H54 (cell line): Measurements from ENCODE around the gene PRKCA.

Source experiments
- DNase-seq: peaks from one replicate; pipeline ENCODE4 v3.0.0; 2011; ENCODE audit warnings: low spot score, mixed read lengths; ENCODE audit not compliant: insufficient read length
- FAIRE-seq: peaks from 3 replicates; lab custom pipeline; 2011; peaks lifted over from hg19 to GRCh38; lab: Jason Lieb, UNC
- POLR2A ChIP-seq: IDR thresholded peaks from 2 replicates; pipeline ENCODE4 v1.6.1; 2011; ENCODE audit warnings: low read depth, mild to moderate bottlenecking, low read length

Gene PRKCA

DNA sequence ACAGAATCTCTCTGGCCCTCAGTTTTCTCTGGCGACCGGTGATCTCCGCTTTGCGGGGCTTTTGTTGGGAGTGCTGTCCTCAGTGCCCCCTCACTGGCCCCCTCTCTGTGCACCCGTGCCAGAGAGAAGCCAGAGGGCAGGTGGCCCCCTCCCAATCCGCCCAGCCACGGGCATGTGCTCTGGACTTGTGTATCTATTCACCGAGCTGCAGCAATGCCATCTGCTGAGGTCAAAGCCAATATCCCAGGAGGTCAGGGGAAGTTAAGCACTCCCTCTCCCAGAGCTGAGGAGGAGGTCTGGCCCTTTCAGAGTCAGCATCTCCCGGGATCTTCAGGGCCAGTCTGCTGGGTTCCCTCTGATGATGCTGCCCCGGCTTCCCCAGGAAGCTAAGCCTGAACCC lies 537.6 kb downstream of the PRKCA start:
- DNase-seq (no peak), FAIRE-seq (no peak)
- TF ChIP-seq POLR2A = no peak

DNA sequence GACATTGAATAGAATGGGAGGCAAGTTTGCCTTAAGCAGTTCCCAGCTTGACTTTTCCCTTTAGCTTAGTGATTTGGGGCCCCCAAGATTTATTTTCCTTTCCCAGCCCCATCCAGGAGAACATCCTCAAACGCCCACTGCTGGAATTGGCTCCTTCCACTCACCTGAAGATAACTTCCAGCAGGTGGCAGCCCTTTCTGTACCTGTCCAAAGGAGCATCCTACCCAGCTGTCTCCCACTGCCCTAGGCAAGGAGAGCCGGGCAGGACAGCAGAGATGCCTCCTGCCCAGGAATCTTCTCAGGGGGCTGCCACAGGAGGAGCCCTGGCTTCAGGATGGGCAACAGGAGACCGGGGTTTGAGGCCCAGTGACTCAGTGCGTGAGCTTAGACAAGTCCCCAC lies 538.9 kb downstream of the PRKCA start:
- FAIRE-seq = no peak
- no peak for TF ChIP-seq POLR2A
- DNase-seq = no peak

DNA sequence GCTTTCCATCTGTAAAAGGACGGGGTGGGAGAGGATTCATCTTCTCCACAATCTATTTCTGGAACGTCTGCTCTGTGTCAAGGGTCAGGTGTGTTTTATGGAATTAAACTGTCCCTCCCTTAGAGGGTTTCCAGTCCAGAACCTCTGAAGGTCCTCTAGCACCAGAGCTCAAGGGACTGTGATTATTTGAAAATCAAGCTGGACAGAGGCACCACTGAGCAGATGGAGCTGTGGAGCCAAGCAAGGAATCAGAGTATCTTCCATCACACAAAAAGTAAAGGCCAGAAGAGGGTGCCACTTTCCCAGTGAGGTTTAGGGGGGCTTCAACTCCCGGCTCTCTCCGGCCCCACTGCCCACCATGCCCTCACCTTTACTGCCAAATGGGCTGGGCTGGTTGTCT lies 539.3 kb downstream of the PRKCA start:
- FAIRE-seq (no peak), DNase-seq (no peak)
- no peak for TF ChIP-seq POLR2A

DNA sequence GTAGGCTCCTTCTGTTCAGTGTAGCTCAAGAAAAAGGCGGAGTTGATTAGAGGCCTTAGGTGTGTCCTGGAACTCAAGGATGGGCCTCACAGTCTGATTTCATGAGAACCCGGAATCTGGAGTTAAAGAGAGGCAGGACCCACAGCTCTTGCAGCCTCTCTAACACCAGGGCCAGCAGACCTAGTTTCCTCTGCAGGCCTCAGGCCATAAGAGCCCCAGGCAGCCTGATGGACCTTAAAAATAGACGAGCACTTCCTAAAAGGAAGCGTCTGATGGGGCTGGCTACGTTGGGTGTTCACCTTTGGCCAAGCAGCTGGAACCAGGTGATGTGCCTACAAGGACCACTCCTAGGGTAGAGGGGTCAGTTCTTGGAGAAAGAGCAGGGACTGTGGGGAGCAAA lies 540.1 kb downstream of the PRKCA start:
- FAIRE-seq (no peak), DNase-seq (no peak)
- TF ChIP-seq POLR2A = no peak

DNA sequence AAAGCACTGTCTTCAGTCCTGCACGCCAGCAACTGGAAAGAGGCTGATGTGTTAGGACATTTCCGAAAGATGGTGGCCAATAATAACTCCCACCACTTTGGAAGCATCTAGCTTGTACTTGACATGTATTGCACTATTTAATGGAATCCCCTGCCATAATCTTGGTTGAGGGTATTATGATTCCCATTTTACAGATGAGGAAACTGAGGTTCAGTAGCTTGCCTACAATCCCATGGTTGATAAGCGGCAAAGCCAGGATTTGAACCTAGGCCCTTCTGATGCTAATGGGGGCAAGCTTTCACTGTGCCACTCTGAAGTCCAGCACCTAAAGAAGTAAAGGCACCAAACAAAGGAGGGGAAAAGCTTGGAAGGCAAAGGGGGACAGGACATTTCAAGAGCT lies 540.5 kb downstream of the PRKCA start:
- DNase-seq (no peak), FAIRE-seq (no peak)

DNA sequence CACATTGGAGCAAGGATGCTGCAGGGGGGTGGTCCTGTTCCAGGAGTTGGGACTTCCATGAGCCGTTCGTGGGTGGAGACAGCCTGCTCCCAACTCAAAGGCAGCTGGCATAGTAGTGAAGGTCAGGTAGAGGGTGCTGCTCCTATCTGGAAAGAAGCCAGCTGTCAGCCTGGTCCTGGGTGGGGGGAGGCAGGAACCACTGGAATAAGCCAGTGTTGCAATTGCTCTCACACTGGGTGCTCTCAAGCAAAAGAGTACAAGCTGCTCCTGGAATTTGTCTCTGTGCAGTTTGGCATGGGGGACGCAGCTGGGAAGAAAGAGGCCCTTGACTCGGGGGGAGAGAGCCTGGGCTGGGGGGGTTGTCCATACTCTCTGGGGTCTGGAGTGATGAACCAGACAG lies 541.2 kb downstream of the PRKCA start:
- no peak for TF ChIP-seq POLR2A
- FAIRE-seq (no peak), DNase-seq (no peak)

More for the DNA sequence above, 540.5 kb downstream of the PRKCA start:
- TF ChIP-seq POLR2A = no peak

DNA sequence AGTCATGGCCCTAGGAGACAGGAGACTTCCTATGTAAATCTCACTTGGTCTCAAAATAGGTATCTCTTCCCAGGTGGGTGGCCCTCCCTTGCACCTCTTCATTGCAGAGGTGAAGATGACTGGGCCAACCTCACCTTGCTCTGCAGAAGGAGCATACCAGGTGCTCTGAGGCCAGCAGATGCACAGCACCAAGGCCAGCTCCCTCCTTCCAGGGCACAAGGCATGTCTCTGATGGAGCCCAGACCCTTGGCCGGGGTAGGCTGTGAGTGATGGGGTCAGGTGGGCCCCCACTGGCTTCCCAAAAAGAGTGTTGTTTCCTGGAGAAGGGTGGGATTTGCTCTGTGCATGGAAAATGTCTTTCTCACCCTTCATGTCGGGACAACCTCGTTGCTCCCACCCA lies 545.3 kb downstream of the PRKCA start:
- no peak for DNase-seq
- TF ChIP-seq POLR2A = no peak
- no peak for FAIRE-seq

DNA sequence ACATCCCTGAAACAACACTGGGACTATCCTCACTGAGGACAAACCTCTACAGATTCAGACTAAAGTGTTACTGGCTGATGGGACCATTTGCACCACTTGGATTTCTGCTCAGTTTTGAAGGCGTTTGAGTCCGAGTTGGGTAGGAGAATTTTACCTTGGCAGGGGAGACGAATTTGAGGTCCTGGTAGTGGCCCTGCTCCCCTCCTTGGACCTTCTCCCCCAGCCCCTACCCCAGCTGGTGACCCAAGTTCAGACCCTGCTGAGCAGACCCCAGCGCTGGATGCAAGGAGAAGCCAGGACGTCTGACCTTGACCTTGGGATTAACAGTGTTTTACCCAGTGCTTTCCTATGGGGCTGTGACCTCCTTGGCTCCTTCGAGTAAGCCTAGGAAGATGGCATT lies 546.1 kb downstream of the PRKCA start:
- DNase-seq (no peak), FAIRE-seq (no peak)
- TF ChIP-seq POLR2A = no peak

DNA sequence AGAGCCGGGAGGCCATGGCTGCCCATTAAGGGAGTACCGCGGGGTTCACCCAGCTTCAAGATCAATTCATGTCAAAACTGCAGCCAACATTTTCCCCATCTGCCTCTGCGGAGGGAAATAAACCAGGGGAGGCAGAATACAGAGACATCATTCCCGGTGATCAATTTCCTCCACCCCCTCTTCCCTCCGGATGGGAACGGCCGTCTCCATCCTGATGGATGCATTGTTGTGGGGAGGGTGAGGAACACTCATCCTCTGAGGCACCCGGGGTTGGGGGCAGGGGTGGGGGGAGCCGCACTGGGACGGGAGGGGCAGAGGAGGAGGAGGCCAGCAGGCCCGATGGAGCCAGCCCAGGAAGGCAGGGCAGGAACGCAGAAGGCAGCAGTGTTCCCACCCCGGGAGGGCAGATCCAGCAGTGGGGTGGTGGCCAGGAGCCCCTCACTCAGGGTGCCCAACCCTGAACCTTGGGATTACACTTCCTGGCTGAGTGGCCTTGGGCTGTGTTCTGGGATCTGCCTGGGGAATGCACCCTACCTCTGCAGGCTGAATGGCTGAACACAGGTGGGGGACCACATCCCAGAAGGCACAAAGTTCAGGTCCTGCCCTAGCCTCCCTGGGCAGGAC lies 546.7 kb downstream of the PRKCA start:
- DNase-seq (no peak), FAIRE-seq (no peak)
- TF ChIP-seq POLR2A = no peak

DNA sequence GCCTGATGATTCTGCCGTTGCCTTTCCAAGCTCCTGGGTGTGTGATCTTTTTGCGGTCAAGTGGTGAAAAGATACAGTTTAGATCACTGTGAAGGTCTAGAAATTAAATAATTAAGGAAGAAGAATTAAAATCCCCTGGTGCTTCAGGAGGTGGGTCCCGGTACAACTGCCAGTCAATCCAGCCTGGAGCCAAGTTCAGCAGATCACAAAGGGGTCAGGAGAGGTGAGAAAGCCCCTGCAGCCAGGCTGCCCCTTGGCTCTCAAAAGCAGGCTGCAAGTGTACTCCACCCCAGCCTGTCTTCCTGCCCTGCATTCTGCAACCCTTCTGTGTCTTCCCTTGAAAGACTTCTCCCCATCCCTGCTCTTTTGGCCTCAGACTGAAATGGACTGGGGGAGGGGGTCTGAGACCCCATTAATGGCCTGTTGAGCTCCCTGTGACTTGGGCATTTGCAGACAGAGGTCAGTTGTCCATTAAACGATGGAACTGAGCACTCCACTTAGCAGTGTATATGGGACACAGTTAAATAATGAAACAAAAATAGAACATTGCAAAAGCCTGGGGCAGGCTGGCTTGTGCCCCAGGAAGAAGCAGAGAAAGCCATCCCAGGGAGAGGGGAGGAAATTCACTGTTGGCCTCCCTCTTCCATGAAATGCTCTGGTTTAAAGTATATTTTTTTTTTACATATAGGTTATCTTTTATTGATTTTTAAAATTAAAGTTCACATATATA lies 547.6 kb downstream of the PRKCA start:
- TF ChIP-seq POLR2A = no peak
- DNase-seq (no peak), FAIRE-seq (no peak)

DNA sequence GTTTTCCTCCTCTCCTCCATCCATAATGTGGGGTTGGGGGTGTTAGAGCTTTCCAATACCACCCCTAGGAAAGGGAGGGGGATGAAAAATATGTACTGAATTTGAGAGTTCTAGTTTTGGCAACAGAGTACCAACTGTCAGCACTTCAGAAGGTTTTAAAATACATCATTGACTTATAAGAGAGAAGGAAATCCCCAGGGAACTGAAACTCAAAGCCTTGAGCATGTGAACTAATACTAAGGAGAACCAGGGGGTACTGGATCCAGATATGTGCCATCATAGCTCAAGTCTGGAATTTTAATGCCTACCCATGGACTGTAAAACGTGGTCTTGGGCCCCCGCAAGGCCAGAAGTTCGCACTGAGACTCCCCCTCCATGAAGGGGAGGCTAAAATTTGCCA lies 548.3 kb downstream of the PRKCA start:
- TF ChIP-seq POLR2A = no peak
- DNase-seq (no peak), FAIRE-seq (no peak)

DNA sequence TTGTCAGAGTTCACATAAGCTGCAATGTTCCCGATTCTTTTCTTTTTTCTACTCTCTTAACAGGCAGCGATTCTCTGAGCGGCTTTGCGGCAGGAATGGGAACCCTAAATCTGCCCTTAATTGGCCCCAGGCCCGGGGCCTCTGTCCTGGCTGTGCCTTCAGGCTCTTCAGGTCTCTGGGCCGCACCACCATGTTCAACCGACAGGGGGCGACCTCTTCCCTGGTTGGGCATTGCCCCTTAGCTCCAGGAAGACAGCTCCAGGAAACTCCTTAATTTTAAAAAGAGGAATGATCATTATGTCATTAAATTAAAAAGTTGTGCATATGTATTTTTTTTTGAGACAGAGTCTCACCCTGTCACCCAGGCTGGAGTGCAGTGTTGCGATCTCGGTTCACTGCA lies 552.8 kb downstream of the PRKCA start:
- FAIRE-seq = no peak
- DNase-seq = peak; percentile 46

DNA sequence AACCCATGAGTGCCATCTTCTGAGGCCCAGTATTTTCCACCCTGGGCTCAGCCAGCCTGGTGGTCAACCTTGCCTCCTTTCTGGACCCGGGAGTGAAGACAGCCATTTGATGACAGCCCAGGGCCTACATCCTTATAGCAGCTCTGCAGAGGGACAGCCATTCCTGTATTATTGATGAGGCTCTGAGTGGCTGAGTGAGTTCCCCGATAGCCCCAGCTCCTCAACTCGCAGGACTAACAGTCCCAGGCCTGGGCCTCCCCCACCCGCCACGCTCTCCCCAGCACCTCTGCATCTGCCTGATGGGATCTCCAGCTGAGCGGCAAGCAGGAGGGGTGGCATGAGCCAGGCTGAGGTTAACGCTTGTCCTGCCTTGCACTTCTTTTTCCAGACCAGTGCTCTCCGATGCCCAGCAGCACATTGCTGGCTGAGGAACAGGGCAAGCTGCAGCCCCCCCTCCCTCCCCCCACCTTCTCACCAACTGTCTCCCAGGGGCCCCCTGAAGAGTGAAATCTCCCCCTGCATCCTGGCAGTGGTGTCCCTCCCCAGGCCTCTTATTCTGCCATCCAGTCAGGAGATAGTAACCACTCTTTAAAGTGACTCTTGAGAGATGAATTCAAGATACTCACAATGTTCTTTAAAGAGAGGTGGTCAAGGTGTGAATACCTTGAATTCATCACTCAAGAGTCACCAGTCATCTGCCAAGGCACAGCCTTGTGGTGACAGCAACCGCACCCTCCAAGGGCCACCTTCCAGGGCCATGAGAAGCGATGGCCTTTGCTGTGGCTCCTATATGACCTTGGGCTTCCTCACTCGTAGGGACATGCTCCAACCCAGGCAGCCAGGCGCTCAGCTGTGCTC lies 556.0 kb downstream of the PRKCA start:
- FAIRE-seq (no peak), DNase-seq (no peak)
- TF ChIP-seq POLR2A = no peak

More for the DNA sequence above, 552.8 kb downstream of the PRKCA start:
- TF ChIP-seq POLR2A = no peak

DNA sequence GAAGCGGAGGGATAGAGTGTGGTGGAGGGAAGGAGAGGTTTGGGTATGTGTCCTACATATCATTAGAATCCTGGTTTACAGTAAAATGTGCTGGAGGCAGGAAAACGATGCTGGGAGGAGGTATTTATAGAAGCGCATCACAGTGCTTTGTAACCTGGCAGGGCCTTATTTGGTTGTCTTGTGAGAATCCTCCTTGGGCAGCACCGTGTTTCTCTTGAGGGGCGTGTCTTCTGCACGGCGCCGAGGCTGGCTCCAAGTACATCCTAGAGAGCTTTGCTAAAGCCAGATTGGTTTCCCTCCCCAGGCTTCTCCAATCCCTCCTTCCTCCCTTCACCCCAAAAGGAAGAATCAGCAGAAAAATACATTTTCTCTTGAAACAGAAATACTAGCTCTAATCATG lies 556.9 kb downstream of the PRKCA start:
- DNase-seq (no peak), FAIRE-seq (no peak)
- TF ChIP-seq POLR2A = no peak

DNA sequence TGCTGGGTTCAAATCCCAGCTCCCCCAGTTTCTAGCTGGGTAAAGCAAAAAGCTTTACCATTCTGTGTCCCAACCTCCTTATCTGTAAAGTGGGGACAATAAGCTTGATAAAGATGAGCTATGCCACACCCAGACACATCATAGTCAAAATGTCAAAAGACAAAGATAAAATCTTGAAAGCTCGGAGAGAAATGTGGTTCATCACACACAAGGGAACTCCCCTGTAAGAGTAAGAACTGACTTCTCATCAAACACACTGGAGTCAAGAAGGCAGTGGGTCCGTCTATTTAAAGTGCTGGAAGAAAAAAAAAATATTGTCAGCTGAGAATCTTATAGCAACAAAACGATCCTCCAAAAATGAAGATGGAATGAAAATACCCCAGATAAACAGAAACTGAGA lies 557.8 kb downstream of the PRKCA start:
- DNase-seq = no peak
- TF ChIP-seq POLR2A = no peak

More for the DNA sequence above, 557.8 kb downstream of the PRKCA start:
- no peak for FAIRE-seq
